ENCODE measurements around the gene CTDP1. TPM values are rescaled to one million over a fixed set of nuclear protein-coding genes. Genes with fewer than 3 reads are reported as not detected.
A peak's percentile ranks its signal among the peaks of the same experiment; 100 is the strongest.
"Not testable (repeated sequence)": the region's sequence is repeated elsewhere in the genome, so short reads cannot be mapped to it uniquely, and the experiment has no call there.

CTDP1 gene
- total RNA-seq, 1 donor from 2014 or later: 9.4 TPM

GRCh38 chr18:79737426-79737825 lies 57.8 kb downstream of the CTDP1 start:
- Histone ChIP-seq H3K27me3 (ENCODE audit: control insufficient read depth in 3 of 3, insufficient read depth in 3 of 3, low read length in 3 of 3) (no peaks in the 10 kb centered on the region), H3K9me3 (ENCODE audit: control insufficient read depth in 3 of 3, low read length in 3 of 3) (peaks cover 0 to 12% (median 11%) of the 10 kb centered on the region in 3 donors), H3K36me3 (ENCODE audit: control insufficient read depth in 3 of 3, insufficient read depth in 3 of 3, low read length in 3 of 3) (peaks cover 33 to 59% (median 41%) of the 10 kb centered on the region in 3 donors), H3K27ac (ENCODE audit: low read depth, low read length) (no peak overlapping the region), H3K4me3 (ENCODE audit: low read length in 3 of 3) (no peak overlapping the region), H3K4me1 (ENCODE audit: control insufficient read depth in 3 of 3, insufficient read depth in 3 of 3, low read length in 3 of 3) (no peaks in the 10 kb centered on the region), H3K9ac (ENCODE audit: low read depth in 1 of 3, low read length in 3 of 3) (no peak overlapping the region)

- no peak overlapping the region for H3K9ac ChIP-seq (ENCODE audit: low read depth in 1 of 3, low read length in 3 of 3)
- H3K36me3 ChIP-seq (ENCODE audit: control insufficient read depth in 3 of 3, insufficient read depth in 3 of 3, low read length in 3 of 3): peaks cover 34 to 53% (median 42%) of the 10 kb centered on the region in 3 donors
- no peaks in the 10 kb centered on the region for H3K27me3 ChIP-seq (ENCODE audit: control insufficient read depth in 3 of 3, insufficient read depth in 3 of 3, low read length in 3 of 3)
- no peak overlapping the region for H3K4me3 ChIP-seq (ENCODE audit: low read length in 3 of 3)
- no peaks in the 10 kb centered on the region for H3K4me1 ChIP-seq (ENCODE audit: control insufficient read depth in 3 of 3, insufficient read depth in 3 of 3, low read length in 3 of 3)
- H3K9me3 ChIP-seq (ENCODE audit: control insufficient read depth in 3 of 3, low read length in 3 of 3): peaks cover 0 to 8% (median 6%) of the 10 kb centered on the region in 3 donors
- H3K27ac ChIP-seq (ENCODE audit: low read depth, low read length): peak overlapping the region; percentile 61
Observed at GRCh38 chr18:79738041-79738461, 58.4 kb downstream of the CTDP1 start.

GRCh38 chr18:79738581-79739439 lies 59.2 kb downstream of the CTDP1 start:
- no peak overlapping the region for H3K9ac ChIP-seq (ENCODE audit: low read depth in 1 of 3, low read length in 3 of 3)
- H3K36me3 ChIP-seq (ENCODE audit: control insufficient read depth in 3 of 3, insufficient read depth in 3 of 3, low read length in 3 of 3): peaks cover 35 to 49% (median 36%) of the 10 kb centered on the region in 3 donors
- H3K27me3 ChIP-seq (ENCODE audit: control insufficient read depth in 3 of 3, insufficient read depth in 3 of 3, low read length in 3 of 3): no peaks in the 10 kb centered on the region
- no peaks in the 10 kb centered on the region for H3K4me1 ChIP-seq (ENCODE audit: control insufficient read depth in 3 of 3, insufficient read depth in 3 of 3, low read length in 3 of 3)
- H3K27ac ChIP-seq (ENCODE audit: low read depth, low read length): peak overlapping the region; percentile 61
- H3K4me3 ChIP-seq (ENCODE audit: low read length in 3 of 3): no peak overlapping the region
- peaks cover 0 to 4% (median 2%) of the 10 kb centered on the region in 3 donors for H3K9me3 ChIP-seq (ENCODE audit: control insufficient read depth in 3 of 3, low read length in 3 of 3)

GRCh38 chr18:79739440-79739778 lies 59.8 kb downstream of the CTDP1 start:
- no peak overlapping the region for H3K27ac ChIP-seq (ENCODE audit: low read depth, low read length)
- H3K36me3 ChIP-seq (ENCODE audit: control insufficient read depth in 3 of 3, insufficient read depth in 3 of 3, low read length in 3 of 3): peaks cover 30 to 46% (median 35%) of the 10 kb centered on the region in 3 donors
- H3K9me3 ChIP-seq (ENCODE audit: control insufficient read depth in 3 of 3, low read length in 3 of 3): no peaks in the 10 kb centered on the region
- no peaks in the 10 kb centered on the region for H3K4me1 ChIP-seq (ENCODE audit: control insufficient read depth in 3 of 3, insufficient read depth in 3 of 3, low read length in 3 of 3)
- no peak overlapping the region for H3K4me3 ChIP-seq (ENCODE audit: low read length in 3 of 3)
- H3K27me3 ChIP-seq (ENCODE audit: control insufficient read depth in 3 of 3, insufficient read depth in 3 of 3, low read length in 3 of 3): no peaks in the 10 kb centered on the region
- H3K9ac ChIP-seq (ENCODE audit: low read depth in 1 of 3, low read length in 3 of 3): no peak overlapping the region

GRCh38 chr18:79740047-79740446 lies 60.4 kb downstream of the CTDP1 start:
- H3K4me3 ChIP-seq (ENCODE audit: low read length in 3 of 3); H3K27me3 ChIP-seq (ENCODE audit: control insufficient read depth in 3 of 3, insufficient read depth in 3 of 3, low read length in 3 of 3); H3K9me3 ChIP-seq (ENCODE audit: control insufficient read depth in 3 of 3, low read length in 3 of 3); H3K4me1 ChIP-seq (ENCODE audit: control insufficient read depth in 3 of 3, insufficient read depth in 3 of 3, low read length in 3 of 3); H3K9ac ChIP-seq (ENCODE audit: low read depth in 1 of 3, low read length in 3 of 3); H3K27ac ChIP-seq (ENCODE audit: low read depth, low read length): not testable (repeated sequence)
- H3K36me3 ChIP-seq (ENCODE audit: control insufficient read depth in 3 of 3, insufficient read depth in 3 of 3, low read length in 3 of 3): peaks cover 30 to 50% (median 33%) of the 10 kb centered on the region in 3 donors

GRCh38 chr18:79740521-79741361 lies 61.1 kb downstream of the CTDP1 start:
- H3K4me3 ChIP-seq (ENCODE audit: low read length in 3 of 3): no peak overlapping the region
- H3K27ac ChIP-seq (ENCODE audit: low read depth, low read length): no peak overlapping the region
- no peaks in the 10 kb centered on the region for H3K27me3 ChIP-seq (ENCODE audit: control insufficient read depth in 3 of 3, insufficient read depth in 3 of 3, low read length in 3 of 3)
- H3K9me3 ChIP-seq (ENCODE audit: control insufficient read depth in 3 of 3, low read length in 3 of 3): no peaks in the 10 kb centered on the region
- H3K36me3 ChIP-seq (ENCODE audit: control insufficient read depth in 3 of 3, insufficient read depth in 3 of 3, low read length in 3 of 3): peaks cover 24 to 46% (median 30%) of the 10 kb centered on the region in 3 donors
- no peaks in the 10 kb centered on the region for H3K4me1 ChIP-seq (ENCODE audit: control insufficient read depth in 3 of 3, insufficient read depth in 3 of 3, low read length in 3 of 3)
- H3K9ac ChIP-seq (ENCODE audit: low read depth in 1 of 3, low read length in 3 of 3): no peak overlapping the region

- Histone ChIP-seq H3K9ac (ENCODE audit: low read depth in 1 of 3, low read length in 3 of 3) (no peak overlapping the region), H3K9me3 (ENCODE audit: control insufficient read depth in 3 of 3, low read length in 3 of 3) (no peaks in the 10 kb centered on the region), H3K27me3 (ENCODE audit: control insufficient read depth in 3 of 3, insufficient read depth in 3 of 3, low read length in 3 of 3) (no peaks in the 10 kb centered on the region), H3K27ac (ENCODE audit: low read depth, low read length) (no peak overlapping the region), H3K4me1 (ENCODE audit: control insufficient read depth in 3 of 3, insufficient read depth in 3 of 3, low read length in 3 of 3) (no peaks in the 10 kb centered on the region), H3K4me3 (ENCODE audit: low read length in 3 of 3) (no peak overlapping the region), H3K36me3 (ENCODE audit: control insufficient read depth in 3 of 3, insufficient read depth in 3 of 3, low read length in 3 of 3) (peaks cover 19 to 43% (median 29%) of the 10 kb centered on the region in 3 donors)
Observed at GRCh38 chr18:79741362-79741700, 61.7 kb downstream of the CTDP1 start.

GRCh38 chr18:79742076-79742475 lies 62.5 kb downstream of the CTDP1 start:
- Histone ChIP-seq H3K9me3 (ENCODE audit: control insufficient read depth in 3 of 3, low read length in 3 of 3) (no peaks in the 10 kb centered on the region), H3K4me1 (ENCODE audit: control insufficient read depth in 3 of 3, insufficient read depth in 3 of 3, low read length in 3 of 3) (no peaks in the 10 kb centered on the region), H3K36me3 (ENCODE audit: control insufficient read depth in 3 of 3, insufficient read depth in 3 of 3, low read length in 3 of 3) (peaks cover 12 to 41% (median 26%) of the 10 kb centered on the region in 3 donors), H3K27ac (ENCODE audit: low read depth, low read length) (no peak overlapping the region), H3K9ac (ENCODE audit: low read depth in 1 of 3, low read length in 3 of 3) (no peak overlapping the region), H3K4me3 (ENCODE audit: low read length in 3 of 3) (no peak overlapping the region), H3K27me3 (ENCODE audit: control insufficient read depth in 3 of 3, insufficient read depth in 3 of 3, low read length in 3 of 3) (no peaks in the 10 kb centered on the region)

- H3K9me3 ChIP-seq (ENCODE audit: control insufficient read depth in 3 of 3, low read length in 3 of 3): no peaks in the 10 kb centered on the region
- peaks cover 12 to 30% (median 19%) of the 10 kb centered on the region in 3 donors for H3K36me3 ChIP-seq (ENCODE audit: control insufficient read depth in 3 of 3, insufficient read depth in 3 of 3, low read length in 3 of 3)
- H3K27ac ChIP-seq (ENCODE audit: low read depth, low read length): no peak overlapping the region
- H3K9ac ChIP-seq (ENCODE audit: low read depth in 1 of 3, low read length in 3 of 3): no peak overlapping the region
- H3K4me3 ChIP-seq (ENCODE audit: low read length in 3 of 3): no peak overlapping the region
- no peaks in the 10 kb centered on the region for H3K4me1 ChIP-seq (ENCODE audit: control insufficient read depth in 3 of 3, insufficient read depth in 3 of 3, low read length in 3 of 3)
- no peaks in the 10 kb centered on the region for H3K27me3 ChIP-seq (ENCODE audit: control insufficient read depth in 3 of 3, insufficient read depth in 3 of 3, low read length in 3 of 3)
Observed at GRCh38 chr18:79744625-79745024, 65.0 kb downstream of the CTDP1 start.

GRCh38 chr18:79746730-79747129 lies 67.1 kb downstream of the CTDP1 start:
- Histone ChIP-seq H3K27ac (ENCODE audit: low read depth, low read length) (no peak overlapping the region), H3K27me3 (ENCODE audit: control insufficient read depth in 3 of 3, insufficient read depth in 3 of 3, low read length in 3 of 3) (no peaks in the 10 kb centered on the region), H3K9me3 (ENCODE audit: control insufficient read depth in 3 of 3, low read length in 3 of 3) (no peaks in the 10 kb centered on the region), H3K4me1 (ENCODE audit: control insufficient read depth in 3 of 3, insufficient read depth in 3 of 3, low read length in 3 of 3) (no peaks in the 10 kb centered on the region), H3K4me3 (ENCODE audit: low read length in 3 of 3) (no peak overlapping the region), H3K9ac (ENCODE audit: low read depth in 1 of 3, low read length in 3 of 3) (no peak overlapping the region), H3K36me3 (ENCODE audit: control insufficient read depth in 3 of 3, insufficient read depth in 3 of 3, low read length in 3 of 3) (peaks cover 12 to 19% (median 13%) of the 10 kb centered on the region in 3 donors)
